HG03097 (cell line): ENCODE measurements around the gene METAP2.

Experiments used
- ATAC-seq: cut with Tn5 transposase; IDR thresholded peaks from one replicate; pipeline ENCODE4 v1.9.1; 2021; ENCODE audit not compliant: unreplicated experiment, low FRiP score

METAP2 gene

GRCh38 chr12:95547522-95548055 lies 73.6 kb downstream of the METAP2 start:
- ATAC-seq: no peak

GRCh38 chr12:95548056-95548538 lies 74.1 kb downstream of the METAP2 start:
- no peak for ATAC-seq

GRCh38 chr12:95548539-95549391 lies 74.8 kb downstream of the METAP2 start:
- ATAC-seq: no peak

GRCh38 chr12:95549392-95550084 lies 75.6 kb downstream of the METAP2 start:
- ATAC-seq: no peak

- no peak for ATAC-seq
Measured at GRCh38 chr12:95551305-95551704, 77.4 kb downstream of the METAP2 start, which contains the start of gene USP44. Gene USP44, minus strand, starts transcription at chr12:95551476. Its CDS starts 17,220 bp downstream, at chr12:95534256.

- no peak for ATAC-seq
Measured at GRCh38 chr12:95551913-95552516, 78.1 kb downstream of the METAP2 start.

GRCh38 chr12:95553197-95553943 lies 79.4 kb downstream of the METAP2 start:
- ATAC-seq: no peak

GRCh38 chr12:95554532-95555071 lies 80.7 kb downstream of the METAP2 start:
- ATAC-seq: no peak

- ATAC-seq: no peak
Measured at GRCh38 chr12:95557625-95558024, 83.7 kb downstream of the METAP2 start.
